Gastrocnemius medialis (tissue), 4 donors: ENCODE measurements around the gene ZNF793.

Experiments
- POLR2A ChIP-seq, 2 donors: fragments of 450-650 bp; IDR thresholded peaks; one replicate each; pipeline ENCODE4 v1.6.1; 2017; ENCODE audit warnings: antibody characterized with exemption in 2 of 2, mild to moderate bottlenecking in 2 of 2, moderate library complexity in 2 of 2
- TF ChIP-seq, protein P1 (sequence below), 5 experiments: fragments of 450-650 bp in 3 of 5; fragments of 200-600 bp in 2 of 5; sonication (generic) in 2 of 5; IDR thresholded peaks in 4 of 5; conservative IDR thresholded peaks in 1 of 5; 1 replicate in 4 of 5; 2 replicates in 1 of 5; pipeline ENCODE4 v1.5.1; 2016 to 2019; ENCODE audit warnings: antibody characterized with exemption in 5 of 5, mild to moderate bottlenecking in 3 of 5, moderate library complexity in 3 of 5

- TF ChIP-seq, protein P1, sequence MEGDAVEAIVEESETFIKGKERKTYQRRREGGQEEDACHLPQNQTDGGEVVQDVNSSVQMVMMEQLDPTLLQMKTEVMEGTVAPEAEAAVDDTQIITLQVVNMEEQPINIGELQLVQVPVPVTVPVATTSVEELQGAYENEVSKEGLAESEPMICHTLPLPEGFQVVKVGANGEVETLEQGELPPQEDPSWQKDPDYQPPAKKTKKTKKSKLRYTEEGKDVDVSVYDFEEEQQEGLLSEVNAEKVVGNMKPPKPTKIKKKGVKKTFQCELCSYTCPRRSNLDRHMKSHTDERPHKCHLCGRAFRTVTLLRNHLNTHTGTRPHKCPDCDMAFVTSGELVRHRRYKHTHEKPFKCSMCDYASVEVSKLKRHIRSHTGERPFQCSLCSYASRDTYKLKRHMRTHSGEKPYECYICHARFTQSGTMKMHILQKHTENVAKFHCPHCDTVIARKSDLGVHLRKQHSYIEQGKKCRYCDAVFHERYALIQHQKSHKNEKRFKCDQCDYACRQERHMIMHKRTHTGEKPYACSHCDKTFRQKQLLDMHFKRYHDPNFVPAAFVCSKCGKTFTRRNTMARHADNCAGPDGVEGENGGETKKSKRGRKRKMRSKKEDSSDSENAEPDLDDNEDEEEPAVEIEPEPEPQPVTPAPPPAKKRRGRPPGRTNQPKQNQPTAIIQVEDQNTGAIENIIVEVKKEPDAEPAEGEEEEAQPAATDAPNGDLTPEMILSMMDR (IDR thresholded peaks at IDR 0.05 in 4 of 5, conservative IDR thresholded peaks at IDR 0.05 in 1 of 5), result no peak
- no peak for TF ChIP-seq POLR2A (IDR thresholded peaks at IDR 0.05)
Observed at GRCh38 chr19:37519890-37520289, 13.2 kb downstream of the ZNF793 start.
